HG03378 (cell line): ENCODE results near the gene TFAP2E.

Source experiments
- ATAC-seq: cut with Tn5 transposase; IDR thresholded peaks from one replicate; pipeline ENCODE4 v1.9.1; 2021; ENCODE audit warnings: mild to moderate bottlenecking, moderate library complexity; ENCODE audit not compliant: unreplicated experiment

Gene TFAP2E

DNA sequence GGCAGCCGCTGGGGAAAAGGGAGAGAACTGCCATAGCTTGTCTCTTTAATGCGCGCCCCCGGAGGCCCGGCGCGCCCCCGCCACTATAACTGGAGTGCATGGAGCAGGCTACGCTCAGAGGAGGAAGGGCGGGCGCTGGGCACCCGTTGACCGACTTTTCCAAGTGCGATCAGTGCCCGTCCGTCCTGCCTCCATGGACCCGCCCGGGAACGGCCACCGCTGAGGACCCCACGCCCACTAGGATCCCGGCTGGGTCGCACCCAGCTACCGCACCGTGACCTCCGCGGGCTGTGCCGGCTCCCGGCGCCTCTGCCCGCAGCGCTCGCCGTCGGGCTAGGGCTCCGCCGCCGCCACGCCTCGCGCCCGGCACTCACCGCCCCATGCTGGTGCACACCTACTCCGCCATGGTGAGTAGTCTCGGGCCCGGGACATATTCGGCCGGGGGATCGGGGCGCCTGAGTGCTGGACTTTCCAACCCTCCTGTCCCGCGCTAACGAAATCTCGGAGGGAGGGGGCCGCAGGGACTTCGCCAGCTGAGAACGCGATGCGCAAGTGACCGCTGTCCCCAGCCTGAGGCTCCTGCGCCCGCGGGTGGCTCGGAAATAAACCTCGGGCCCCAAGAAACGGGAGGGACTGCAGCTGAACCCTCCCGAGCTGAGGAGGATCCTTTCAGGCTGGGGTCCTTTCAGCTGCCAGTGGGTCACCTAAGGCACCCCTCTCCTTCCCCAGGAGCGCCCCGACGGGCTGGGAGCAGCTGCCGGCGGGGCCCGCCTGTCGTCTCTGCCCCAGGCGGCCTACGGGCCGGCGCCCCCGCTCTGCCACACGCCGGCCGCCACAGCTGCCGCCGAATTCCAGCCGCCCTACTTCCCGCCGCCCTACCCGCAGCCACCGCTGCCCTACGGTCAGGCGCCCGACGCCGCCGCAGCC lies at the start of gene TFAP2E:
TSS of gene TFAP2E (plus strand) at position 117 of the 927 bp plus-strand sequence. CDS start at position 381, 264 bp downstream.
- no peak for ATAC-seq

DNA sequence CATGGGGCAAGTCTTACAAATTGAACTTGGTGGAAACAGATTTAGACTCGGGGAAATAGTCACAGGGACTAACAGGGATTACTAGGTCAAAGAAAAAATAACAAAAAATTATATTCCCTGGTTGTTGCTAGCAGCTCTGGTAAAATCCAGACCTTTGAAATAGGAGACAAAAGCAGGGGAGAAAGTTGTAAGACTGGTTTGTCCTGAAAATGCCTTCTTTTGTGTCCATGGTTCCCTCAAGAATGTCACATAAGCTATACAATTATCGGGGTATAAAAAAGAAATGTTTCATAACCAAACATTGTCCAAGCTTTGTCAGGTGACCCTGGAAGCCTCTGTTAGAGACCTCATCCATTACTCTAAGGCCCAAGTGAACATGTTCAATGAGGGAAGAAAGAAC lies 49.0 kb upstream of the TFAP2E start:
- no peak for ATAC-seq

DNA sequence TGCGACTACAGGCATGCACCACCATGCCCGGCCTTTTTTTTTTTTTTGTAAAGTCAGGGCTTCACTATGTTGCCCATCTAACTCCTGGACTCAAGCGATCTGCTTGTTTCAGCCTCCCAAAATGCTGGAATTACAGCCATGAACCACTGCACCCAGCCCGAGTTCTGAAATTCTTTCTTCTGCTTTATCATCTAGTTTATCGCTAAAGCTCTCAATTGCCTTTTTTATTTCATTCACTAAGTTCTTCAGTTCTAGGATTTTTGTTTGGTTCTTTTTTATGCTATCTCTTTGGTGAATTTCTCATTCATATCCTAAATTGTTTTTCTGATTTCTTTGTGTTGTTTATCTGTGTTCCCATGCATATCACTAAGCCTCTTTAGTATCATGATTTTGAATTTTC lies 42.9 kb upstream of the TFAP2E start:
- ATAC-seq, result no peak

DNA sequence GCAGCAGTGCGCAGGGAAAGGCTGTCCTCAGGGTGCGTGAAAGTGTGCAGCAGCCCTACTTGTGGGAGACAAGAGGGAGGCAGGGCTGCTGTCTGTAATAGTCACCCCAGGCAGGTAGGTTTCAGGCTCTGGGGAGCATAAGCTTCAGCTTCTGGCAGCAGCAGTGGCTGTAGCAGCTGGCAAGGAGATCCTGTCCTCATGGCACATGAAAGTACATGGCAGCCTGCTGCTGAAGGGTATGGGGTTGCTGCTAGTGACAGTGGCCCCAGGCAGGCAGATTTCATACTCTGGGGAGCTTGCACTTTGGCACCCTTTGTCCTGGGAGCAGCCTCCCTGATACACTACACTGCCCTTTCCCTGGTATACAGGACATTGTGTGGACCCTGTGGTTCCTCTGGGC lies 42.2 kb upstream of the TFAP2E start:
- ATAC-seq, result no peak

DNA sequence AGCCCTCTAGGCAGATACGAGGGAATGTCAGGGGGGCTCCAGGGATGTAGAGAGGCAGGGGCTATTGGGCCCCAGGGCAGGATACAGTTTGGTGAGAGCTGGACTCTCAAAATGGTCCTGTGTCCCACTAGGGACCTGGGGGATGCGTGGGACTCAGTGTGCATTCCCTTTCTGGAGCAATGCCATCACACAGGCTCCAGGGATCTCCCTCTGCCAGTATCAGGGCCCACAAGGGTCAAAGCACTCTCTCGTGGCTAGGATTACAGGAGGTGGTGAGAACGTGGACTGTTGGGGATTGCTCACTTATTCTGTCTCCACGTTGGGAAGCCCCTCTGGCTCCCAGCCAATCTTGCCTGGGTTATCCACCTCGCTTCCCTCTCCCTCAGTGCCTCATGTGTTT lies 41.7 kb upstream of the TFAP2E start:
- no peak for ATAC-seq

DNA sequence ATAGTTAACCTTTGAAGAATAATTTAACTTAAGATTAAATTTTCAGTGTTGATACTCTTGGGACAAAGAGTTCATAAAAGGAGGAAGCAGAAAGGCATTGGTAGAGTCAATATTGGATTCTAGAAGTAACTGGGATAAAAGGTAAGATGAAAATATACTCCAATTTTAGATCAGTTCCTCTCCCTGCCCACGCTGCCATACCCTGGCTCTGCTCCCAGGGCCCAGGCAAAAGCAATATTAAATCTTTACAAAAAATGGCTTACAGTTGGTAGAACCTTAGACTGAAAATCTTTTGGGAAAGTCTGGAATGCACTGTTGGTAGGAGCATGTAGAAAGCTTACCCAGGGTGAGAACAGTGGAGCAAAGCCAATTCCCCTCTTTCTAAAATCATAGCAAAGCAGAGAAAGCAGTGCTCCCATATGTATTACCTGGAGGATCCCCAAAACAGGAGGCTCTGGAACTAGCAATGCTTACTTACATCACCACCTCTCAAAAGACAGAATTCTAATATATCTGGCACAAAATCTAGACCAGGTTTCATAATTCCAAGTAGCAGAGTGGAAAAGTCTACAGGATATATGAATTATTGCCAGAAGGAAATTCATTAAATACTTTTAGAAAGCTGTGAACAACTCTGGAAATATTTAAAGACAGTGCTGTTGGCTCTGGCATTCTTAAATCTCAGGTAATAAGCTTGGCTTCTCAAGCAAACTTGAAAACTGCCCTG lies 40.5 kb upstream of the TFAP2E start:
- no peak for ATAC-seq

DNA sequence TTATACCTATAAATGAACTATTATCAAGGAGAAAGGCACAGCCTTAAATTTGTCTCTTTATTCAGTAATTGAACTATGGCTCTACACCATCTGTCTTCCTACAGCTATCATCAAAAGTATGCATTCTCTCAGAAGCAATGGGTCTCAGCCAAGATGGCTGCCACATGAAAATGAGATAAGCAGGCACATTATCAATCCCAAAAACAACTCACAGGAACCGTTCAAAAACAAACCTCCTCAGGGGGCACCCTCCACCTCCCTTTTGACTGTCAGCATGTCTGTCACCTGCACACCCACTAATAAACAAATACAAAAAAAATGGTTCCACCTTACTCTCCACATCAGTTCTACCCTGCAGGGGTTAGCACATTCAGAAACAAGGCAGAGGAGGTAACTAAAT lies 39.5 kb upstream of the TFAP2E start:
- ATAC-seq, result no peak

DNA sequence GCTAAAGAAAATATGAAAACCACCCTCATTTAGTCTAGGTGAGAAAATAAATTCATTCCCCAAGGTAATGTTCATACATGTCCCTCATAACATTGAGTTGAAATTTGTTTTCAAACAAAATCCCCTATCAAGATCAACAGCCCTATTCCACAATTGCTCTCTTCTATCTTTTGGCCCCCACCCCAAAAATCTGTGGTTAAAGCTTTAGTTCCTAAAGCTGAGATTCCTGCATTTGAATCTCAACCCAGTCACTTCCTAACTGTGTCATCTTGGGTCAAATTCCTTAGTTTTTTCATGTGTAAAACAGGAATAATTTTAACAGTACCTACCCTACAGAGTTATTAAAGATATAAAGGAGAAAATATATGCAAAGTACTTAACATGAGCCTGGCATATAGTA lies 37.9 kb upstream of the TFAP2E start:
- ATAC-seq, result no peak

DNA sequence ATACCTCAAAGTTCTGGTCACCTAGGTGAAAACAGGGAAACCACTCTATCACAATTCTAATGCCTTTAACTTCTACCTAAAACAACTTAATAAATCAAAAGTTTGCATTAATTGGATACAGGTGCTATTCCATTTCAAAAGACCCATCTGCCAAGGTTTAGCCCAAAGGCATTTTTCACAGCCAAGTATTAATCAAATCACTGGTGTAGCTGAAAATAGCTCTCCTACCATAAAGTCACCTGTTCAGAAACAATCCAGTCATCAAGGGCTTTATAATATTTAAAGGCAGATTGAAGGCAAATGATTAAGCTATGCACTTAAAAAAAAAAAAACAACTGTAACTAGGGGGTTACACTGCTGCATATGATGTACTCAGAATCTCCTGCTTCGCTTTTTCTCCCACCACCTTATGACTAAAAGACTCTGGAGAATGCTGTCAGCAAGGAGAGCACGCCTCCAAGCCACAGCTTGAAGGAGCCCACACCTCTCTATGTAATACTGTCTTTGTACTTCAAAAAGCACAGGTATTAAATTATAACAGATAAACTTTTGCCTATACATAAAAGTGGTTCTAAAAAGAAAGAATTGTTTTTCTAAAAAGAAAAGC lies 36.5 kb upstream of the TFAP2E start:
- ATAC-seq, result no peak

DNA sequence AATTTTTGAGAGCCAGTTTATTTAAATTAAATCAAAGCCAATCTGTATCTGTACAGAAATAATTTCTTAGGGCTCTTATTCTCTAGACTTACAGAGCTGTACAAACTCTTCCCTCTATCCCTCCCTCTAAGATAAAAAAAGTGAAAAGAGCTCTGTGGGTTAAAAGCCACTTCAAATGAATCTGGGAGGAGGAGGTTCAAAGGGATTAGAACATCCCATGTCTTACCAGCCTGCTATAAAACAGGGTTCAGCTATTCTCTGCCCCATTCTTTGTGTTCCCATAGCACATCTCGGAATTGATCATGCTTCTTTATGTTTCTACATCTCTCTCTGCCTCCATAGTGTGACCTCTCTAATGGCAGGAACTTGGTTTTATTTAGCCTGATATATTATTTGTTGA lies 35.3 kb upstream of the TFAP2E start:
- ATAC-seq, result no peak

DNA sequence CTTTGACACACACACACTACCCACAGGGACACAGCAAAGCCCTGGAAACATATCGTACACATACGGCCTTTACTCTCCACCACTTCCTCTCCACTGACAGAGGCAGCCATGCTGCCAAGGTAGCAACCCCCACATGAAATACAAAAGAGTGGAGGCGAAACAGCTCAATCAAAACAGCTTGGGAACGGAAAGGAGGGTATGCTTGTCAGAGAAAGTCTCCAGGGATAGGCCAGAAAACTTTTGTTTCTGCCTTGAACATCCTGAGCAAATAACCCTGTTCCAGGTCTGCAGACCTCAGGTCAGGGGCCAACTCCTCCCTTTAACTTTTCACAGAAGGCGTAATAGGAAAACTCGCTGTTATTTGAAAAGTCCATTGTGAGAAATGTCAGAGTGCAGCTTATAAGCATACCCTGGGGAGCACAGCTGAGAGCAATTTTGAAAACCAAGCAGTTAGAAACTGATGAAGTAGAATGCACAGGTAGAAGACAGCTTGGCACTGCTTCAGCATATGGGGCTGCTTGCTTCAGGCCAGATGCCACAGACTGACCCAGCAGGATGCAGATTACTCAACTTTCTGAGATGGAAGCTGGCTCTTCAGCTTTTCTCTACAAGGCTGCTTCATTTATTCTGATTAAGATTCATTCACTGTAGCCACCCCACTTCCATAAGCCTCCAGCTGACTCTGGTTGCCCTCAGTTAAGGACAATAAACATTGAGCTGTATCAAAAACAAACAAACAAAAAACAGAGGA lies 33.9 kb upstream of the TFAP2E start:
- no peak for ATAC-seq

DNA sequence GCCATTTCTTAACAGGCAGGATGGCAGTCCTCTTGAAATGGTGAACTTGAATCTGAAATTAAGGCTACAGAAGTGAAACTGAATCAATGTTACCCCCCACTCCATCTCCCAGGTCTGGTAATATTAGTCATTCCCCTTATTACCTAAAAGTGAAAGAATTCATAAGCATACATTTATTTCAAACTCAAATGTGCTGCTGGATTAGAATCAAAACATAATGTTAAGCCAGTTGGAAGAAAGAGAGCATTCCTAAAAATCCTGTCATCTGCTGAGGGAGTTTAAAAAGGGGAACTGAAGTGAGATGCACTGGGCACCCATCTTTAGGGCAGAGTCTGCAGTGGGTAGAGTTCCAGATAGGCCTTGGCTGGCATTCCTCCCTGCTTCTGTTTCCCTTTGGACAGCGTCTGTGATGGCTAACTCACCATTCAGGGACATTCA lies 33.3 kb upstream of the TFAP2E start:
- no peak for ATAC-seq

DNA sequence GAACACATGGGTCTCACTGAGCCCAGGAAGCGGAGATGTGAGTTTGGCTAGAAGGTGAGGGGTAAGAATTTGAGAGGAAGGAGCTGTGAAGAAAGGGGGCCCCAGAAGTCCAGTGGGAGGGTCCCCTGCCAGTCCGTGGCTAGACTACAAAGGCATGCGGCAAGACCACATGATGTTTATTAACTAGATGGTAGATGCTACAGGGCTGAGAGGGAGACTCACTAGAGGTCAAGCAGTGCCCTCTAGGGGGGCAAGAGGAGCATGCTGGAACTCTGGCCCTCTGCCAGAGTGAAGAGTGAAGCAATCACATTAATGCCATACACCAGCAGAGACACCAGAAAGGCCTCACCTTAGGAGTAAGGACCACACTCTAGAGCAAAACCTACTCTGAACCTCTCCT lies 28.1 kb upstream of the TFAP2E start:
- no peak for ATAC-seq

DNA sequence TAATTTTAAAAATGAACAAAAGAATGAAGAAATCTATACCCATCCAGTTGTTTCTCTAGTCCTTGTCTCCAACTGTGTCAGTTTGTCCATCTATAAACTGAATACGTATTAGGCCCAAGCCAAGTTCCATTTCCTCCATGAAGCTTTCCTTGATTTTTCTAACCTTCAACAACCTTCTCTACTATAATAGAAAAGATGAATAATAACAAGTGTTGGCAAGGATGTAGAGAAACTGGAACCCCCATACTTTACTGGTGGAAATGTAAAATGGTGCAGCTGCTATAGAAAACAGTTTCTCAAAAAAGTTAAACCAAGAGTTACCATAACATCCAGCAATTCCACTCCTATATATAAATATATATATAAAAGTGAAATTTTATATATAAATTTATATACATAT lies 26.5 kb upstream of the TFAP2E start:
- no peak for ATAC-seq

DNA sequence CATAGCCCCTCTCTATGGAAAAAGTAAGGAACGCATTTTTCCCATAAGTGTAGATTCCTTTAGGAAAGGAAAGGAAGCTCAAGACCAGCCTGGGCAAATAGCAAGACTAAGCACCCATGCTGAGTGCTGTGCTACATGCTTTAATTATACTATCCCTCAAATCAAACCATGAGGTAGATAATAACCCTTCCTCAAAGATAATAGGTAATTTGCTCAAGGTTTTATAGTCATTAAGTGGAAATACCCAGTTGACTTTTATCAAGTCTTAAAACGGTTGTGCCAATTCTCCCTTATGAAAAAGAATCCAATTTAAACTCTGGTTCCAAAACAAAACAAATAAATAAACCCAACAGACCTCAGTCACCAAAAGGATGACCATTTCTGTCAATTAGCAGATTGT lies 19.3 kb upstream of the TFAP2E start:
- ATAC-seq, result no peak

DNA sequence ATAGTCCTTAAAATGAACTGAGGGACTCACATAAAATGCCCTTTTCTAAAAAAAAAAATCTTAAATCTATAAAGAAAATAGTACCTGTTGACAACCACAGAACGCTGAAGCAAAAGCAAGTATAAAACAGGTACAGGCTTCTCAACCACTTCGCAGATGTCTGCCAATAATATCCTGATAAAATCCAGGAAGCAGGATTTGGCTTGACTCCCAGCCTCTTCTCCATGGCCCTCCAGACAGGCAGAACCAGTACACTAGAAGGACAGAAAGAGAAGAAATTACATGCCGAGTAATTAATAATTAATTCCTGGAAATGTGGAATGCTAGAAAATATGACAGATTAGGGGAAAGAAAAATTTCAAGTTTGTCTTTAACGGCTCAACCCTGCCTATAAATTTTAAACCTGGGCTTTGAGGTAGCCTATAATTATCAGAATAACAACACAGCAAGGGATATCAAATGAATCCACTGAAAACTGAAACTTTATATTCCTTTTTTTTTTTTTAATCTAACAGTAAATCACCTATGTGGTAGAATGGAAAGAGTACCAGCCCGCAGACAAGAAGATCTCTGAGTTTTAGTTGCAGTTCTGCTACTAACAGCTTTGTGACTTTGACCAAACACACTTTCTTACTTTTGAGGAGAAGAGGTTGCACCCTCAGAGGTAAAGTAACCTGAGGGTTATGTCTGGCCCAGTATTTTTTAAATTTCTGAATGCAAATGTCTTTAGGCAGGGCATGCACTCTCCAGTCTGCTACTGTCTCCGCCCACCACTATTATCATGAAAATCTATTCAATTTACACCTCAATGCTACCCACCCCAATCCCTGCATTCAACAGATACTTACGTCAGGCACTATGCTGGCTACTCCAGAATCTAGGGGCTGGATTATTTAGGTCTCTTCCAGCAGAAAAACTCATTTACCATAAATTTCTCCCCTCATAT lies 18.6 kb upstream of the TFAP2E start:
- ATAC-seq, result no peak

DNA sequence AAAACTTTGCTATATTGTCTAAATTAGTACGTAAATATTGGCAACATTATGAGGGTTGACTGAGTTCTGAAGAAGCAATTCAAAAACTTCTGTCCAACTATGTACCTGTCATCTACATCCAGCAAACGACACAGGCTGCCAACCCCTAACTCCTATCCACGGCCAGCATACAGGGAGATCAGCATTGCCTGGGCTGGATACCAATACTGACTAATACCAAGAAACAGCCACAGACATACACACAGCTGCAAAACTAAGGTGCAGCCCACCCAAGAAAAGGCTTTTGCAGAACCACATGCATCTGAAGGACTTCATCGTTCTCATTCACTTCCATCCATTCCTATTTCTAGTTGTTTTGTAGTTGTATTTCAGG lies 17.9 kb upstream of the TFAP2E start:
- ATAC-seq, result no peak

DNA sequence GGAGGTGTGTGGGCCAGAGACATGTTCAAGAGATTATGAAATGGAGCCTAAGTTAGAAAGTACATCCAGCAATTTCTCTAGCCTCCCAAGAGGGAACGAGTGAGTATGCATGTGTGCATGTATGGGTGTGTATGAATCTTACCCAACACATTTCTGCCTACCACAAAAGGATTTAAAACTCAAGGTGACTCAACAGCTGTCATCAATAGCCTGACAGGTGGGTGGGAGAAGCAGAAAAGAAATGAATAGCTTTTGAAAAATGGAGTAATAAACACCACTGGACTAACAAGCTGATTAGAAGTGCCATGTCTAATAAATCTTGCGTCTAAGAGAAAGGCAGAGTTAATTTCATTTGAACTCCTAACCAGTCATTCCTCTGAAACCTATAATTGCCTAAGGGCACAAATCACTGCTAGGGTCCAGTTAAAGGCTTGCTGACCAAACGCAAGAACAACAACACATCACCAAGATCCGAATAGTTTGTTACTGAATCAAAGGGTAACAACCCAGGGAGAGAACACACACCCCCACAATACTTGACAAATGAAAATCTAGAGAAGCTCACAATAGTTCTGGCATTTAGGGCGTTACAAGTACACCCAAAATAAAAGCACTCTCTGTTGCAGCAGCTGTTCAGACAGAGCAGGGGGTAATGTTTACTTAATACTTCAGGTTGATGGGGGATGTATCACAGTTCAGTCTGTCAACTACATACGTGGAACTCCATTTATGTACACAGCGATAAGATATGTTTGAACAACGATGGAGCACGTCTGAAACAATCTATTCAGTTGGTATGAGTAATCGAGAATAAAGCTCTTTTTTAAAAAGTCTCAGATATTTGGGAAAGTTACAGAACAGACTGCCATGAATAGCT lies 17.3 kb upstream of the TFAP2E start:
- ATAC-seq, result no peak
